ENCODE data around the gene SLC44A4. TPM values are rescaled to one million over a fixed set of nuclear protein-coding genes. Genes with fewer than 3 reads are reported as not detected.
"Not testable (repeated sequence)": the region's sequence is repeated elsewhere in the genome, so short reads cannot be mapped to it uniquely, and the experiment has no call there.

The SLC44A4 gene
- total RNA-seq, 1 experiment from 2014 or later = not detected

DNA sequence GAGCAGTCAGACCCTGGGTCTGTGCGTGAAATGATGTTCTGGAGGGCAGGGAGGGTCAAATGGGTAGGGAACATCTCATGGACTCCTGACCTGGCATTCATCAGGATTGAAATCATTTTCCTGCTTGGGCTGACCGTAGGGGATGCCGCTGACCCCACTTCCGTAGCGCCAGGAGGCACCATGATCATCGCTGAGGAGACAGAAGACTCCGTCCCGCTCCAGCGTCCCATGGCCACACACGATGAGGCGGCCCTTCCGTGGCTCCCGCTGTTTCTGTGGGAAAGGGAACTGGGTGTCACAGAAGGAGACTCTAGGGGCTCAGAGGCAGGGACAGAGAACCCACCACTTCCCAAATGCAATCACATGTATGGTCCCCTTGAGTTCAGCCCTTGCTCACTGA is 18.4 kb downstream of the SLC44A4 start:
- peaks cover 6% of the 10 kb centered on the region for H3K36me3 ChIP-seq (ENCODE audit: insufficient read depth, low read length, poor library complexity, severe bottlenecking)
- peaks cover 6% of the 10 kb centered on the region for H3K4me1 ChIP-seq (ENCODE audit: insufficient read depth, low read length, poor library complexity, severe bottlenecking)
- H3K27ac ChIP-seq (ENCODE audit: low read depth, low read length, poor library complexity, severe bottlenecking) = no peak overlapping the region
- no TSS peak for BruUV-seq (replicated peaks)
- intact Hi-C loops (cut with micrococcal nuclease; ENCODE audit: unreplicated experiment) = no loop called here
- no peak for DNase-seq (ENCODE audit: low spot score)
- ChIA-PET CTCF (no interaction called here), POLR2A (ENCODE audit: low non-redundant PET) (no interaction called here)
- TF ChIP-seq CTCF (conservative IDR thresholded peaks at IDR 0.05; ENCODE audit: low read depth, low read length) = no peak
- H3K4me3 ChIP-seq (ENCODE audit: low read depth, low read length, poor library complexity, severe bottlenecking) = no peak overlapping the region
- no peaks in the 10 kb centered on the region for H3K27me3 ChIP-seq (replicated peaks; ENCODE audit: insufficient read depth, low read depth, low read length, poor library complexity)
- H3K9me3 ChIP-seq (ENCODE audit: low read depth, low read length, poor library complexity, severe bottlenecking) = no peaks in the 10 kb centered on the region

GRCh38 chr6:31859923-31860322 is 18.9 kb downstream of the SLC44A4 start:
- POLR2A ChIA-PET (ENCODE audit: low non-redundant PET) = no interaction called here
- Histone ChIP-seq H3K9me3 (ENCODE audit: low read depth, low read length, poor library complexity, severe bottlenecking) (no peaks in the 10 kb centered on the region), H3K27ac (ENCODE audit: low read depth, low read length, poor library complexity, severe bottlenecking) (no peak overlapping the region), H3K4me1 (ENCODE audit: insufficient read depth, low read length, poor library complexity, severe bottlenecking) (peaks cover 6% of the 10 kb centered on the region), H3K27me3 (replicated peaks; ENCODE audit: insufficient read depth, low read depth, low read length, poor library complexity) (no peaks in the 10 kb centered on the region), H3K4me3 (ENCODE audit: low read depth, low read length, poor library complexity, severe bottlenecking) (no peak overlapping the region), H3K36me3 (ENCODE audit: insufficient read depth, low read length, poor library complexity, severe bottlenecking) (peaks cover 6% of the 10 kb centered on the region)
- intact Hi-C loops (cut with micrococcal nuclease; ENCODE audit: unreplicated experiment) = no loop called here
- CTCF ChIA-PET = no interaction called here
- no TSS peak for BruUV-seq (replicated peaks)
- no peak for DNase-seq (ENCODE audit: low spot score)
- TF ChIP-seq CTCF (conservative IDR thresholded peaks at IDR 0.05; ENCODE audit: low read depth, low read length) (no peak), EZH2 (IDR thresholded peaks at IDR 0.05; ENCODE audit: borderline replicate concordance, low read depth, low read length, poor library complexity, severe bottlenecking) (no peak)

- no peak overlapping the region for H3K27ac ChIP-seq (ENCODE audit: low read depth, low read length, poor library complexity, severe bottlenecking)
- no peaks in the 10 kb centered on the region for H3K4me1 ChIP-seq (ENCODE audit: insufficient read depth, low read length, poor library complexity, severe bottlenecking)
- BruUV-seq (replicated peaks) = no TSS peak
- no peaks in the 10 kb centered on the region for H3K27me3 ChIP-seq (replicated peaks; ENCODE audit: insufficient read depth, low read depth, low read length, poor library complexity)
- intact Hi-C loops (cut with micrococcal nuclease; ENCODE audit: unreplicated experiment) = no loop called here
- no peak for DNase-seq (ENCODE audit: low spot score)
- no peak overlapping the region for H3K4me3 ChIP-seq (ENCODE audit: low read depth, low read length, poor library complexity, severe bottlenecking)
- ChIA-PET CTCF (no interaction called here), POLR2A (ENCODE audit: low non-redundant PET) (no interaction called here)
- H3K36me3 ChIP-seq (ENCODE audit: insufficient read depth, low read length, poor library complexity, severe bottlenecking) = peaks cover 6% of the 10 kb centered on the region
- TF ChIP-seq CTCF (conservative IDR thresholded peaks at IDR 0.05; ENCODE audit: low read depth, low read length) = no peak
- no peak for TF ChIP-seq EZH2 (IDR thresholded peaks at IDR 0.05; ENCODE audit: borderline replicate concordance, low read depth, low read length, poor library complexity, severe bottlenecking)
- H3K9me3 ChIP-seq (ENCODE audit: low read depth, low read length, poor library complexity, severe bottlenecking) = no peaks in the 10 kb centered on the region
Observed at GRCh38 chr6:31858707-31859106, 20.1 kb downstream of the SLC44A4 start.

- DNase-seq (ENCODE audit: low spot score); H3K27me3 ChIP-seq (replicated peaks; ENCODE audit: insufficient read depth, low read depth, low read length, poor library complexity); H3K4me3 ChIP-seq (ENCODE audit: low read depth, low read length, poor library complexity, severe bottlenecking); H3K36me3 ChIP-seq (ENCODE audit: insufficient read depth, low read length, poor library complexity, severe bottlenecking); intact Hi-C loops (cut with micrococcal nuclease; ENCODE audit: unreplicated experiment); H3K27ac ChIP-seq (ENCODE audit: low read depth, low read length, poor library complexity, severe bottlenecking); H3K9me3 ChIP-seq (ENCODE audit: low read depth, low read length, poor library complexity, severe bottlenecking); CTCF ChIA-PET; BruUV-seq (replicated peaks); H3K4me1 ChIP-seq (ENCODE audit: insufficient read depth, low read length, poor library complexity, severe bottlenecking): not testable (repeated sequence)
- POLR2A ChIA-PET (ENCODE audit: low non-redundant PET) = interaction anchor here (0.6 kb wide), 1 partner anchor 1853 kb away, joined by 3 read pairs; no protein-coding TSS in a partner anchor
Observed at GRCh38 chr6:31857774-31858173, 21.0 kb downstream of the SLC44A4 start.

- intact Hi-C loops (cut with micrococcal nuclease; ENCODE audit: unreplicated experiment); H3K27ac ChIP-seq (ENCODE audit: low read depth, low read length, poor library complexity, severe bottlenecking); POLR2A ChIA-PET (ENCODE audit: low non-redundant PET): not testable (repeated sequence)
Observed at GRCh38 chr6:31851980-31852718, 26.6 kb downstream of the SLC44A4 start.

More at GRCh38 chr6:31851980-31852718, 26.6 kb downstream of the SLC44A4 start:
- CTCF ChIA-PET; BruUV-seq (replicated peaks); H3K4me1 ChIP-seq (ENCODE audit: insufficient read depth, low read length, poor library complexity, severe bottlenecking); H3K9me3 ChIP-seq (ENCODE audit: low read depth, low read length, poor library complexity, severe bottlenecking); H3K4me3 ChIP-seq (ENCODE audit: low read depth, low read length, poor library complexity, severe bottlenecking); H3K27me3 ChIP-seq (replicated peaks; ENCODE audit: insufficient read depth, low read depth, low read length, poor library complexity); H3K36me3 ChIP-seq (ENCODE audit: insufficient read depth, low read length, poor library complexity, severe bottlenecking); DNase-seq (ENCODE audit: low spot score): not testable (repeated sequence)

All from A673 (cell line).